Measurements from ENCODE around the gene ERO1A. TPM values are rescaled to one million over a fixed set of nuclear protein-coding genes. Genes with fewer than 3 reads are reported as not detected.
A peak's percentile ranks its signal among the peaks of the same experiment; 100 is the strongest.

The ERO1A gene
- total and polyA plus RNA-seq, 4 donors = 16.5 to 42.3 (median 20.0) TPM

DNA sequence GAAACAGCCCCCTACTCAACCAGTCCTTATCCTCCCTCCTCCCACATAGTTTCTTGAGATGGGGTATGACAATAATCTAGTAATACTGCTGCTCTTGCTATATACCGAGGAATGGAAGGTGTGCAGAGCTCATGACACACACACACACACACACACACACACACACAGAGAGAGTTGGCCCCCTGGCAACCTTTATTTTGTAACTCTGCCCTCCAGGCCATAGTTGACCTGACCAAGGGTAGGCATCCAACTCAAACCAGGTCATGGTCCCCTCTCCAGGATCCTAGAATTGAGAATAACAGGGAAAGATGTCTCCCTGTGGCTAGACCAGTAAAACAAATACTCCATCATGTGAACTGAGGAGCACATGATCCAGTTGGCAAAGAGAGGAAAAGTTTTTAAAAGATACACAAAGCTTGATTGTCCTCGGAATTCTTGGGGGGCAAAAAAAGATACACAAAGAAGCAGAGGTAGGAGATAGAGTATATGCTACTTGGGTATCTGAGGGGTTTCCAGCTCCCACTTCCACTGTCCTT is 11.3 kb downstream of the ERO1A start:
- TF ChIP-seq HNF4A (conservative IDR thresholded peaks at IDR 0.05) (peak; percentile 84 to 98), RAD21 (IDR thresholded peaks at IDR 0.05) (peak; percentile 15 to 28), YY1 (IDR thresholded peaks at IDR 0.05) (peak; percentile 30), HNF4G (IDR thresholded peaks at IDR 0.05) (peak; percentile 78), GABPA (IDR thresholded peaks at IDR 0.05 in 1 of 2, conservative IDR thresholded peaks at IDR 0.05 in 1 of 2) (no peak), JUND (IDR thresholded peaks at IDR 0.05) (no peak), NR2F2 (IDR thresholded peaks at IDR 0.05) (peak; percentile 59), FOXA1 (IDR thresholded peaks at IDR 0.05) (no peak), SP1 (IDR thresholded peaks at IDR 0.05) (peak; percentile 49), TAF1 (conservative IDR thresholded peaks at IDR 0.05) (no peak), RXRA (IDR thresholded peaks at IDR 0.05) (peak; percentile 77 to 92), FOXA2 (IDR thresholded peaks at IDR 0.05) (no peak), EGR1 (IDR thresholded peaks at IDR 0.05; ENCODE audit: low read depth in 2 of 2) (no peak)
- TF ChIP-seq, protein P1, sequence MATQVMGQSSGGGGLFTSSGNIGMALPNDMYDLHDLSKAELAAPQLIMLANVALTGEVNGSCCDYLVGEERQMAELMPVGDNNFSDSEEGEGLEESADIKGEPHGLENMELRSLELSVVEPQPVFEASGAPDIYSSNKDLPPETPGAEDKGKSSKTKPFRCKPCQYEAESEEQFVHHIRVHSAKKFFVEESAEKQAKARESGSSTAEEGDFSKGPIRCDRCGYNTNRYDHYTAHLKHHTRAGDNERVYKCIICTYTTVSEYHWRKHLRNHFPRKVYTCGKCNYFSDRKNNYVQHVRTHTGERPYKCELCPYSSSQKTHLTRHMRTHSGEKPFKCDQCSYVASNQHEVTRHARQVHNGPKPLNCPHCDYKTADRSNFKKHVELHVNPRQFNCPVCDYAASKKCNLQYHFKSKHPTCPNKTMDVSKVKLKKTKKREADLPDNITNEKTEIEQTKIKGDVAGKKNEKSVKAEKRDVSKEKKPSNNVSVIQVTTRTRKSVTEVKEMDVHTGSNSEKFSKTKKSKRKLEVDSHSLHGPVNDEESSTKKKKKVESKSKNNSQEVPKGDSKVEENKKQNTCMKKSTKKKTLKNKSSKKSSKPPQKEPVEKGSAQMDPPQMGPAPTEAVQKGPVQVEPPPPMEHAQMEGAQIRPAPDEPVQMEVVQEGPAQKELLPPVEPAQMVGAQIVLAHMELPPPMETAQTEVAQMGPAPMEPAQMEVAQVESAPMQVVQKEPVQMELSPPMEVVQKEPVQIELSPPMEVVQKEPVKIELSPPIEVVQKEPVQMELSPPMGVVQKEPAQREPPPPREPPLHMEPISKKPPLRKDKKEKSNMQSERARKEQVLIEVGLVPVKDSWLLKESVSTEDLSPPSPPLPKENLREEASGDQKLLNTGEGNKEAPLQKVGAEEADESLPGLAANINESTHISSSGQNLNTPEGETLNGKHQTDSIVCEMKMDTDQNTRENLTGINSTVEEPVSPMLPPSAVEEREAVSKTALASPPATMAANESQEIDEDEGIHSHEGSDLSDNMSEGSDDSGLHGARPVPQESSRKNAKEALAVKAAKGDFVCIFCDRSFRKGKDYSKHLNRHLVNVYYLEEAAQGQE (IDR thresholded peaks at IDR 0.05) = no peak
- TF ChIP-seq, protein P2, sequence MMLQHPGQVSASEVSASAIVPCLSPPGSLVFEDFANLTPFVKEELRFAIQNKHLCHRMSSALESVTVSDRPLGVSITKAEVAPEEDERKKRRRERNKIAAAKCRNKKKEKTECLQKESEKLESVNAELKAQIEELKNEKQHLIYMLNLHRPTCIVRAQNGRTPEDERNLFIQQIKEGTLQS (IDR thresholded peaks at IDR 0.05) = no peak
- TF ChIP-seq, protein P3, sequence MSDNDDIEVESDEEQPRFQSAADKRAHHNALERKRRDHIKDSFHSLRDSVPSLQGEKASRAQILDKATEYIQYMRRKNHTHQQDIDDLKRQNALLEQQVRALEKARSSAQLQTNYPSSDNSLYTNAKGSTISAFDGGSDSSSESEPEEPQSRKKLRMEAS (IDR thresholded peaks at IDR 0.05) = no peak
- TF ChIP-seq, protein P4, sequence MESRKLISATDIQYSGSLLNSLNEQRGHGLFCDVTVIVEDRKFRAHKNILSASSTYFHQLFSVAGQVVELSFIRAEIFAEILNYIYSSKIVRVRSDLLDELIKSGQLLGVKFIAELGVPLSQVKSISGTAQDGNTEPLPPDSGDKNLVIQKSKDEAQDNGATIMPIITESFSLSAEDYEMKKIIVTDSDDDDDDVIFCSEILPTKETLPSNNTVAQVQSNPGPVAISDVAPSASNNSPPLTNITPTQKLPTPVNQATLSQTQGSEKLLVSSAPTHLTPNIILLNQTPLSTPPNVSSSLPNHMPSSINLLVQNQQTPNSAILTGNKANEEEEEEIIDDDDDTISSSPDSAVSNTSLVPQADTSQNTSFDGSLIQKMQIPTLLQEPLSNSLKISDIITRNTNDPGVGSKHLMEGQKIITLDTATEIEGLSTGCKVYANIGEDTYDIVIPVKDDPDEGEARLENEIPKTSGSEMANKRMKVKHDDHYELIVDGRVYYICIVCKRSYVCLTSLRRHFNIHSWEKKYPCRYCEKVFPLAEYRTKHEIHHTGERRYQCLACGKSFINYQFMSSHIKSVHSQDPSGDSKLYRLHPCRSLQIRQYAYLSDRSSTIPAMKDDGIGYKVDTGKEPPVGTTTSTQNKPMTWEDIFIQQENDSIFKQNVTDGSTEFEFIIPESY (IDR thresholded peaks at IDR 0.05) = no peak
- TF ChIP-seq, protein P5, sequence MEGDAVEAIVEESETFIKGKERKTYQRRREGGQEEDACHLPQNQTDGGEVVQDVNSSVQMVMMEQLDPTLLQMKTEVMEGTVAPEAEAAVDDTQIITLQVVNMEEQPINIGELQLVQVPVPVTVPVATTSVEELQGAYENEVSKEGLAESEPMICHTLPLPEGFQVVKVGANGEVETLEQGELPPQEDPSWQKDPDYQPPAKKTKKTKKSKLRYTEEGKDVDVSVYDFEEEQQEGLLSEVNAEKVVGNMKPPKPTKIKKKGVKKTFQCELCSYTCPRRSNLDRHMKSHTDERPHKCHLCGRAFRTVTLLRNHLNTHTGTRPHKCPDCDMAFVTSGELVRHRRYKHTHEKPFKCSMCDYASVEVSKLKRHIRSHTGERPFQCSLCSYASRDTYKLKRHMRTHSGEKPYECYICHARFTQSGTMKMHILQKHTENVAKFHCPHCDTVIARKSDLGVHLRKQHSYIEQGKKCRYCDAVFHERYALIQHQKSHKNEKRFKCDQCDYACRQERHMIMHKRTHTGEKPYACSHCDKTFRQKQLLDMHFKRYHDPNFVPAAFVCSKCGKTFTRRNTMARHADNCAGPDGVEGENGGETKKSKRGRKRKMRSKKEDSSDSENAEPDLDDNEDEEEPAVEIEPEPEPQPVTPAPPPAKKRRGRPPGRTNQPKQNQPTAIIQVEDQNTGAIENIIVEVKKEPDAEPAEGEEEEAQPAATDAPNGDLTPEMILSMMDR (IDR thresholded peaks at IDR 0.05; ENCODE audit: low read depth, low read length, missing input control) = no peak
- WGBS = 42% methylated on average over 2 of the region's 2 CpGs
- Histone ChIP-seq H3K9me3 (ENCODE audit: control insufficient read depth in 4 of 4, low read length in 3 of 4) (no peaks in the 10 kb centered on the region), H3K36me3 (ENCODE audit: control insufficient read depth in 4 of 4, insufficient read depth in 3 of 4, low read depth in 1 of 4, low read length in 3 of 4) (peaks cover 1 to 13% (median 2%) of the 10 kb centered on the region in 4 donors), H3K4me3 (ENCODE audit: low read depth in 1 of 3, low read length in 3 of 3) (no peak overlapping the region), H3K9ac (ENCODE audit: low read depth in 1 of 2, low read length in 2 of 2) (no peak overlapping the region), H3K27ac (ENCODE audit: low read depth in 1 of 2, low read length in 2 of 2) (no peak overlapping the region), H3K4me1 (ENCODE audit: control insufficient read depth in 4 of 4, insufficient read depth in 4 of 4, low read length in 3 of 4) (peaks cover under 1 to 9% (median 8%) of the 10 kb centered on the region in 4 donors), H3K27me3 (ENCODE audit: control insufficient read depth in 4 of 4, insufficient read depth in 4 of 4, low read length in 3 of 4) (no peaks in the 10 kb centered on the region)
- no peak for DNase-seq (ENCODE audit: low spot score)

Measured in liver (tissue), 9 donors.